ENCODE measurements around the gene URGCP.

The URGCP gene

DNA sequence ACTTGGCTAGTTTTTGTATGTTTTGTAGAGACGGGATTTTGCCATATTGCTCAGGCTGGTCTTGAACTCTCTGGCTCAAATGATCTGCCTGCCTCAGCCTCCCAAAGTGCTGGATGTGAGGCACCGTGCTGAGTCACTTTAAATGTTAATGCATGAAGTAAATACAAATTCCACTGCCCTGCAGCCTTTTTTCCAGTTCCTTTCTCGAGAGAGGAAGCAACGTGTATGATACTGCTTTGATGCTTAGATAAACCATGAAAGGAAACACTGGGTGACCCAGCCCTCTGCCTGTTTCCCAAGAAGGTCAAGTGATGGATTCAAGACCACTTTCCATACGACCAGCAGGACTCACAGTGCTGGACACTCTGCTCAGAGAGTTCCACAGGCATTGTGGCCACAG, 25.8 kb downstream of the URGCP start:
- Histone ChIP-seq H3K36me3 (replicated peaks in 1 of 2; ENCODE audit: control insufficient read depth in 2 of 2, insufficient read depth in 2 of 2, low read length in 2 of 2) (peaks cover 15 to 89% of the 10 kb centered on the region in 2 donors), H3K79me1 (ENCODE audit: low read depth, low read length) (no peaks in the 10 kb centered on the region), H3K4me2 (ENCODE audit: insufficient read depth, low read length, poor library complexity, severe bottlenecking) (no peak overlapping the region), H3K14ac (ENCODE audit: low read length) (no peak overlapping the region), H3K4me3 (ENCODE audit: low read length in 2 of 2) (no peak overlapping the region), H3K9ac (ENCODE audit: low read depth, low read length, poor library complexity) (no peak overlapping the region), H3K4ac (ENCODE audit: low read length) (no peak overlapping the region), H4K8ac (ENCODE audit: low read depth, low read length) (no peak overlapping the region), H2AFZ (ENCODE audit: low read length) (no peak overlapping the region), H2BK12ac (ENCODE audit: low read length) (no peak overlapping the region), H4K91ac (ENCODE audit: low read depth, low read length, poor library complexity) (no peak overlapping the region), H3K9me3 (replicated peaks in 1 of 2; ENCODE audit: control insufficient read depth in 2 of 2, insufficient read depth in 1 of 2, low read depth in 1 of 2, low read length in 2 of 2) (no peaks in the 10 kb centered on the region), H3K23ac (ENCODE audit: low read depth, low read length, poor library complexity) (no peak overlapping the region), H2BK5ac (ENCODE audit: low read length) (no peak overlapping the region), H2BK15ac (ENCODE audit: low read length) (no peak overlapping the region), H2AK5ac (ENCODE audit: low read depth, low read length) (no peak overlapping the region), H3K27me3 (ENCODE audit: control insufficient read depth in 3 of 3, insufficient read depth in 3 of 3, low read depth in 1 of 3, low read length in 3 of 3) (no peaks in the 10 kb centered on the region), H3K4me1 (ENCODE audit: control insufficient read depth in 2 of 2, insufficient read depth in 1 of 2, low read depth in 1 of 2, low read length in 2 of 2) (no peaks in the 10 kb centered on the region), H2BK120ac (ENCODE audit: low read depth, low read length) (no peak overlapping the region), H3K27ac (replicated peaks; ENCODE audit: low read length) (no peak overlapping the region), H3K18ac (ENCODE audit: low read length) (no peak overlapping the region)
- WGBS, 2 donors (ENCODE audit: extremely low coverage in 2 of 2, insufficient read length in 2 of 2, insufficient replicate concordance in 1 of 2): no CpG with 5 or more reads among the region's 5 CpGs
- no peak for DNase-seq (ENCODE audit: low spot score)

DNA sequence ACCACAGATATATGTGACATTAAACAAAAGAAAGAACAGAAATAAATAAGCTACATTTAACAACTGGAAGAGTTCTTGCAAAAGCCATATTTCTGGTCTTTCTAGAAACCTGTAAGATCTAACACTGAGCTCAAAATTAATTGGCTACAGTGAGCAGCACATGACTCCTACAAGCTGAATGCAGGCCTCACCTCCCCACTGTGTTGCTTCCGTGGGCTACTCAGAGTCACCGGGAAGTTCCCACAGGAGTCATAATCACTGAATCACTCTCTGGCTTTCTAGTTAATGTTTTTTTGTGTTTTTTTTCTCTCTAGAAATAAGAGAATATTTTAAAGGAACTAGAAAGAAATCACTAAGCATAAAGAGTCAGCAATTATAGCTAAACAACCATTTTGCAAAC, 26.9 kb downstream of the URGCP start:
- H3K79me1 ChIP-seq (ENCODE audit: low read depth, low read length): no peaks in the 10 kb centered on the region
- H3K18ac ChIP-seq (ENCODE audit: low read length): no peak overlapping the region
- H2BK5ac ChIP-seq (ENCODE audit: low read length): no peak overlapping the region
- H3K27me3 ChIP-seq (ENCODE audit: control insufficient read depth in 3 of 3, insufficient read depth in 3 of 3, low read depth in 1 of 3, low read length in 3 of 3): no peaks in the 10 kb centered on the region
- H4K8ac ChIP-seq (ENCODE audit: low read depth, low read length): no peak overlapping the region
- no peak overlapping the region for H2AFZ ChIP-seq (ENCODE audit: low read length)
- no CpG with 5 or more reads among the region's 2 CpGs for WGBS, 2 donors (ENCODE audit: extremely low coverage in 2 of 2, insufficient read length in 2 of 2, insufficient replicate concordance in 1 of 2)
- no peak overlapping the region for H3K27ac ChIP-seq (replicated peaks; ENCODE audit: low read length)
- no peak overlapping the region for H3K4me3 ChIP-seq (ENCODE audit: low read length in 2 of 2)
- no peak overlapping the region for H4K91ac ChIP-seq (ENCODE audit: low read depth, low read length, poor library complexity)
- no peak overlapping the region for H2BK15ac ChIP-seq (ENCODE audit: low read length)
- peaks cover 15 to 83% of the 10 kb centered on the region in 2 donors for H3K36me3 ChIP-seq (replicated peaks in 1 of 2; ENCODE audit: control insufficient read depth in 2 of 2, insufficient read depth in 2 of 2, low read length in 2 of 2)
- no peak overlapping the region for H3K14ac ChIP-seq (ENCODE audit: low read length)
- no peak overlapping the region for H2BK12ac ChIP-seq (ENCODE audit: low read length)
- H3K9ac ChIP-seq (ENCODE audit: low read depth, low read length, poor library complexity): no peak overlapping the region
- H3K4ac ChIP-seq (ENCODE audit: low read length): no peak overlapping the region
- H3K4me1 ChIP-seq (ENCODE audit: control insufficient read depth in 2 of 2, insufficient read depth in 1 of 2, low read depth in 1 of 2, low read length in 2 of 2): no peaks in the 10 kb centered on the region
- no peak for DNase-seq (ENCODE audit: low spot score)
- no peak overlapping the region for H3K23ac ChIP-seq (ENCODE audit: low read depth, low read length, poor library complexity)
- H2AK5ac ChIP-seq (ENCODE audit: low read depth, low read length): no peak overlapping the region
- no peak overlapping the region for H2BK120ac ChIP-seq (ENCODE audit: low read depth, low read length)
- no peaks in the 10 kb centered on the region for H3K9me3 ChIP-seq (replicated peaks in 1 of 2; ENCODE audit: control insufficient read depth in 2 of 2, insufficient read depth in 1 of 2, low read depth in 1 of 2, low read length in 2 of 2)
- no peak overlapping the region for H3K4me2 ChIP-seq (ENCODE audit: insufficient read depth, low read length, poor library complexity, severe bottlenecking)

DNA sequence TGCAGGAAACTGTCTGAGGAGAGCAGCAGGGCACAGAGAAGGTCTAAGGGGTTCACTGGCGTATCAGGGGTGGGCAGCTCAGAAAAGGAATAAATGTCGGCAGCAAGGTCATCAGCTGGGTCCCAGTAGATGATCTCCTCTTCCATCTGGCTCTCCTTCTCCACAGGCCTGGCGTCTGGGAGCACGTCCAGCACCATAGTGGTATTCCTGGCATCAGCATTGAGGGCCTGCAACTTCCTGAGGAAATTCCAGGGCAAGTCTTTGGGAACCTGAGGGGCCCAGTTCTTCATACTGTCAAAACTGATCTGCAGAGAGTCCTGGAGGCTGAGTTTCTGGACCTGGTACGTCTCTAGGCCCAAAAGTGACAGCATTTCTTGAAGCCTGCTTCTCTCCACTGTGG, 27.5 kb downstream of the URGCP start:
- H3K4me3 ChIP-seq (ENCODE audit: low read length in 2 of 2): no peak overlapping the region
- no peaks in the 10 kb centered on the region for H3K27me3 ChIP-seq (ENCODE audit: control insufficient read depth in 3 of 3, insufficient read depth in 3 of 3, low read depth in 1 of 3, low read length in 3 of 3)
- no peak overlapping the region for H3K27ac ChIP-seq (replicated peaks; ENCODE audit: low read length)
- no CpG with 5 or more reads among the region's 5 CpGs for WGBS, 2 donors (ENCODE audit: extremely low coverage in 2 of 2, insufficient read length in 2 of 2, insufficient replicate concordance in 1 of 2)
- peaks cover 0 to under 1% of the 10 kb centered on the region in 2 donors for H3K9me3 ChIP-seq (replicated peaks in 1 of 2; ENCODE audit: control insufficient read depth in 2 of 2, insufficient read depth in 1 of 2, low read depth in 1 of 2, low read length in 2 of 2)
- no peak overlapping the region for H2AK5ac ChIP-seq (ENCODE audit: low read depth, low read length)
- no peak overlapping the region for H2BK15ac ChIP-seq (ENCODE audit: low read length)
- no peak overlapping the region for H2BK12ac ChIP-seq (ENCODE audit: low read length)
- H3K79me1 ChIP-seq (ENCODE audit: low read depth, low read length): no peaks in the 10 kb centered on the region
- H3K4me1 ChIP-seq (ENCODE audit: control insufficient read depth in 2 of 2, insufficient read depth in 1 of 2, low read depth in 1 of 2, low read length in 2 of 2): no peaks in the 10 kb centered on the region
- H4K91ac ChIP-seq (ENCODE audit: low read depth, low read length, poor library complexity): no peak overlapping the region
- no peak overlapping the region for H3K4me2 ChIP-seq (ENCODE audit: insufficient read depth, low read length, poor library complexity, severe bottlenecking)
- H3K18ac ChIP-seq (ENCODE audit: low read length): no peak overlapping the region
- H2AFZ ChIP-seq (ENCODE audit: low read length): no peak overlapping the region
- H3K9ac ChIP-seq (ENCODE audit: low read depth, low read length, poor library complexity): no peak overlapping the region
- DNase-seq (ENCODE audit: low spot score): no peak
- H3K23ac ChIP-seq (ENCODE audit: low read depth, low read length, poor library complexity): no peak overlapping the region
- no peak overlapping the region for H3K4ac ChIP-seq (ENCODE audit: low read length)
- H3K36me3 ChIP-seq (replicated peaks in 1 of 2; ENCODE audit: control insufficient read depth in 2 of 2, insufficient read depth in 2 of 2, low read length in 2 of 2): peaks cover 15 to 77% of the 10 kb centered on the region in 2 donors
- no peak overlapping the region for H2BK5ac ChIP-seq (ENCODE audit: low read length)
- no peak overlapping the region for H3K14ac ChIP-seq (ENCODE audit: low read length)
- H4K8ac ChIP-seq (ENCODE audit: low read depth, low read length): no peak overlapping the region
- H2BK120ac ChIP-seq (ENCODE audit: low read depth, low read length): no peak overlapping the region

DNA sequence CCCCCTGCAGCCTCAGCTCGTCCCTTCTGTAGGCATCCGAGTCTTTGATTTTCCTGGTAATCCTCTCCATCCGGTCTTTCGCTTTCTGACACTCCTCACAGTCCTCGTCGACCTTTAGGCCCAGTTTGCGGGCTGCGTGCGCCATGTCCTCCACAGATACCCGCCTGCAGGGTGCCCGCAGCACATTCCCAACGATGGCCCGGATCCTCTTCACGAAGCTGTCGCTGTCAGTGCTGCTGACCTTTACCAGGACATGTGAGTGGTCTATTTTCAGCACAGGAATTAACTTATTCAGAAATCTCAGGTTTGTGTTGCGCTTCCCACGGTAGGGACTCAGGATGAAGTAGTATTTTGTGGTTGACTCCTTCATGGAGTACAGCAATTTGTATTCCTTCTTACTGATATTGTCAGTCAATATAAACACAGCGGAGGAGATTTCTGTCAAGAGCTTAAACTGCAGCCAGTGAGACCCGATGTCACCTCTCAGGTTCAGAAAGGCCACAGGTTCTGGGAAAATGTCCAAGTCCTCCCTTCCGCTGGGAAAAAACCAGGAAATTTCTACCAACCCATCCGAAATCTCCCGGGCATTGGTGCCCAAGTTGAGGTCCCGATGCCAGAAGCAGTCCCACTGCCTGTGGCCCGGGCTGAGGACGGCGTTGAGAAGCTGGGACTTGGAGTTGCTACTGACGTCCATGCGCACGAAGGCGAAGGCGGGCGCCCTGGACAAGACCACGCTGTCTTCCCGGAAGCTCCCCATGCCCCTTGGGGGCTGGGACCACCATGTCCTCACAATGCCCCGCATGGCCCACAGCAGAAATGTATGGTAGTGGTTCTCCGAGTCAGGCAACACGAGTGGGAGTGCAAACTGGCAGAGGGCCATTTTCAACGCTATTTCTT, 28.2 kb downstream of the URGCP start:
- Histone ChIP-seq H3K4me2 (ENCODE audit: insufficient read depth, low read length, poor library complexity, severe bottlenecking) (no peak overlapping the region), H3K4me1 (ENCODE audit: control insufficient read depth in 2 of 2, insufficient read depth in 1 of 2, low read depth in 1 of 2, low read length in 2 of 2) (no peaks in the 10 kb centered on the region), H3K27me3 (ENCODE audit: control insufficient read depth in 3 of 3, insufficient read depth in 3 of 3, low read depth in 1 of 3, low read length in 3 of 3) (no peaks in the 10 kb centered on the region), H3K23ac (ENCODE audit: low read depth, low read length, poor library complexity) (no peak overlapping the region), H3K79me1 (ENCODE audit: low read depth, low read length) (no peaks in the 10 kb centered on the region), H3K18ac (ENCODE audit: low read length) (no peak overlapping the region), H2AK5ac (ENCODE audit: low read depth, low read length) (no peak overlapping the region), H3K4ac (ENCODE audit: low read length) (no peak overlapping the region), H2BK12ac (ENCODE audit: low read length) (no peak overlapping the region), H3K4me3 (ENCODE audit: low read length in 2 of 2) (no peak overlapping the region), H2BK5ac (ENCODE audit: low read length) (no peak overlapping the region), H3K36me3 (replicated peaks in 1 of 2; ENCODE audit: control insufficient read depth in 2 of 2, insufficient read depth in 2 of 2, low read length in 2 of 2) (peaks cover 15 to 74% of the 10 kb centered on the region in 2 donors), H2AFZ (ENCODE audit: low read length) (no peak overlapping the region), H3K14ac (ENCODE audit: low read length) (no peak overlapping the region), H4K91ac (ENCODE audit: low read depth, low read length, poor library complexity) (no peak overlapping the region), H2BK120ac (ENCODE audit: low read depth, low read length) (no peak overlapping the region), H2BK15ac (ENCODE audit: low read length) (no peak overlapping the region), H3K27ac (replicated peaks; ENCODE audit: low read length) (no peak overlapping the region), H4K8ac (ENCODE audit: low read depth, low read length) (no peak overlapping the region), H3K9ac (ENCODE audit: low read depth, low read length, poor library complexity) (no peak overlapping the region), H3K9me3 (replicated peaks in 1 of 2; ENCODE audit: control insufficient read depth in 2 of 2, insufficient read depth in 1 of 2, low read depth in 1 of 2, low read length in 2 of 2) (peaks cover 0 to 2% of the 10 kb centered on the region in 2 donors)
- no CpG with 5 or more reads among the region's 38 CpGs for WGBS, 2 donors (ENCODE audit: extremely low coverage in 2 of 2, insufficient read length in 2 of 2, insufficient replicate concordance in 1 of 2)
- no peak for DNase-seq (ENCODE audit: low spot score)

Data from neuronal stem cell (in vitro differentiated cells).